GM23248 (cell line): Measurements from ENCODE around the gene MARK1.

Experiments
- EZH2 ChIP-seq: fragments of 200-600 bp; sonication (generic); IDR thresholded peaks from 2 replicates; pipeline ENCODE4 v1.6.1; 2018; ENCODE audit warnings: antibody characterized with exemption, mild to moderate bottlenecking; ENCODE audit not compliant: insufficient read depth, poor library complexity, severe bottlenecking
- EZH2phosphoT487 ChIP-seq: fragments of 200-600 bp; sonication (generic); IDR thresholded peaks from 2 replicates; pipeline ENCODE4 v1.6.1; 2018; ENCODE audit warnings: antibody characterized with exemption, moderate library complexity, mild to moderate bottlenecking, low read depth; ENCODE audit not compliant: insufficient read depth

GRCh38 chr1:220690140-220691052 is 162.5 kb downstream of the MARK1 start, which contains the start of gene C1orf115:
- no peak for TF ChIP-seq EZH2
- TF ChIP-seq EZH2phosphoT487, result no peak
